Sigmoid colon (tissue), 4 donors: Measurements from ENCODE around the gene SLAMF9.

Experiments used
- EP300 ChIP-seq, 4 donors: sonication (generic); formaldehyde crosslinking; IDR thresholded peaks; one replicate each; pipeline ENCODE4 v1.6.1; 2017; ENCODE audit warnings: antibody characterized with exemption in 4 of 4
- POLR2A ChIP-seq, 2 donors: fragments of 450-650 bp; IDR thresholded peaks; one replicate each; pipeline ENCODE4 v1.6.1; 2016; ENCODE audit warnings: antibody characterized with exemption in 2 of 2, mild to moderate bottlenecking in 2 of 2, moderate library complexity in 2 of 2
- POLR2AphosphoS5 ChIP-seq, 4 donors: sonication (generic); formaldehyde crosslinking; IDR thresholded peaks; one replicate each; pipeline ENCODE4 v1.6.1; 2017; ENCODE audit warnings: antibody characterized with exemption in 4 of 4
- TF ChIP-seq, protein P1 (sequence below), 4 experiments: fragments of 450-650 bp in 3 of 4; fragments of 200-600 bp in 1 of 4; IDR thresholded peaks; one replicate each; pipeline ENCODE4 v1.5.1; 2016 to 2019; ENCODE audit warnings: antibody characterized with exemption in 4 of 4, mild to moderate bottlenecking in 3 of 4, moderate library complexity in 2 of 4

DNA sequence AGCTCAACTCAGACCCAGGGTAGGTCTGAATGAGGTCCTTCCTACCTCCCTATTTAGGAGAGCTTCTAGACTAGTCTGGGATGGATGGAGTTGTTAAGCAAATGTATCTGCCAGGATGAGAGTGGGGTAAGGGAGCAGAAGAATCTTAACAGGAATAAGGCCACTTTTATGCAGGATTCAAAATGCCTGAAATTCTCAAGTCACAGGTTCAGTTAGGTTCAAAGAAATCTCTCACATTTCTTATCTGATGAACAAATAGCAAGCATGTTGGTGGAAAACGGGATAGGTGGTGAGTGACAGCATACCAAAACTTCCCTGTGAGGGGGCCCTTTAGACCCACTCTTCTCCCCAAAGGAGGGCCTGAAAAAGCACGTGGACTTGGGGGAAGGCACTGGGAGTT is 3.0 kb downstream of the SLAMF9 start:
- TF ChIP-seq, protein P1, sequence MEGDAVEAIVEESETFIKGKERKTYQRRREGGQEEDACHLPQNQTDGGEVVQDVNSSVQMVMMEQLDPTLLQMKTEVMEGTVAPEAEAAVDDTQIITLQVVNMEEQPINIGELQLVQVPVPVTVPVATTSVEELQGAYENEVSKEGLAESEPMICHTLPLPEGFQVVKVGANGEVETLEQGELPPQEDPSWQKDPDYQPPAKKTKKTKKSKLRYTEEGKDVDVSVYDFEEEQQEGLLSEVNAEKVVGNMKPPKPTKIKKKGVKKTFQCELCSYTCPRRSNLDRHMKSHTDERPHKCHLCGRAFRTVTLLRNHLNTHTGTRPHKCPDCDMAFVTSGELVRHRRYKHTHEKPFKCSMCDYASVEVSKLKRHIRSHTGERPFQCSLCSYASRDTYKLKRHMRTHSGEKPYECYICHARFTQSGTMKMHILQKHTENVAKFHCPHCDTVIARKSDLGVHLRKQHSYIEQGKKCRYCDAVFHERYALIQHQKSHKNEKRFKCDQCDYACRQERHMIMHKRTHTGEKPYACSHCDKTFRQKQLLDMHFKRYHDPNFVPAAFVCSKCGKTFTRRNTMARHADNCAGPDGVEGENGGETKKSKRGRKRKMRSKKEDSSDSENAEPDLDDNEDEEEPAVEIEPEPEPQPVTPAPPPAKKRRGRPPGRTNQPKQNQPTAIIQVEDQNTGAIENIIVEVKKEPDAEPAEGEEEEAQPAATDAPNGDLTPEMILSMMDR (IDR thresholded peaks at IDR 0.05), result no peak
- TF ChIP-seq EP300 (IDR thresholded peaks at IDR 0.05), result no peak
- no peak for TF ChIP-seq POLR2AphosphoS5 (IDR thresholded peaks at IDR 0.05)
- no peak for TF ChIP-seq POLR2A (IDR thresholded peaks at IDR 0.05)
